Liver (tissue), 9 donors: Measurements from ENCODE around the gene ZER1. TPM values are rescaled to one million over a fixed set of nuclear protein-coding genes. Genes with fewer than 3 reads are reported as not detected.

Experiments
- DNase-seq: peaks from one replicate; pipeline ENCODE4 v3.0.0-alpha.2; 2017; ENCODE audit warnings: low spot score
- H3K27ac ChIP-seq, 2 donors: one replicate each; pipeline ENCODE4 v1.7.0; 2013; ENCODE audit warnings: inconsistent platforms in 2 of 2, low read length in 2 of 2, control low read depth in 1 of 2, low read depth in 1 of 2, mild to moderate bottlenecking in 1 of 2
- H3K27me3 ChIP-seq, 4 donors: one replicate each; pipeline versions ENCODE4 v1.6.1 to v1.7.0; 2013; ENCODE audit warnings: low read length in 3 of 4, inconsistent platforms in 1 of 4, mild to moderate bottlenecking in 1 of 4, moderate library complexity in 1 of 4; ENCODE audit not compliant: control insufficient read depth in 4 of 4, insufficient read depth in 4 of 4
- H3K36me3 ChIP-seq, 4 donors: one replicate each; pipeline versions ENCODE4 v1.6.1 to v1.7.0; 2013; ENCODE audit warnings: low read length in 3 of 4, mild to moderate bottlenecking in 3 of 4, low read depth in 1 of 4, moderate library complexity in 1 of 4; ENCODE audit not compliant: control insufficient read depth in 4 of 4, insufficient read depth in 3 of 4
- H3K4me1 ChIP-seq, 4 donors: one replicate each; pipeline versions ENCODE4 v1.6.1 to v1.7.0; 2013; ENCODE audit warnings: low read length in 3 of 4, mild to moderate bottlenecking in 3 of 4, moderate library complexity in 1 of 4; ENCODE audit not compliant: control insufficient read depth in 4 of 4, insufficient read depth in 4 of 4
- H3K4me3 ChIP-seq, 3 donors: one replicate each; pipeline versions ENCODE4 v1.6.1 to v1.7.0; 2013; ENCODE audit warnings: low read length in 3 of 3, control low read depth in 1 of 3, low read depth in 1 of 3, mild to moderate bottlenecking in 1 of 3
- H3K9ac ChIP-seq, 2 donors: one replicate each; pipeline ENCODE4 v1.7.0; 2013; ENCODE audit warnings: low read length in 2 of 2, mild to moderate bottlenecking in 2 of 2, moderate library complexity in 2 of 2, control low read depth in 1 of 2, low read depth in 1 of 2
- H3K9me3 ChIP-seq, 4 donors: one replicate each; pipeline versions ENCODE4 v1.6.1 to v1.7.0; 2013; ENCODE audit warnings: low read length in 3 of 4; ENCODE audit not compliant: control insufficient read depth in 4 of 4
- EGR1 ChIP-seq, 2 donors: IDR thresholded peaks; 2 replicates each; pipeline ENCODE4 v1.6.1; 2016 to 2018; ENCODE audit warnings: antibody characterized with exemption in 2 of 2, low read depth in 2 of 2
- FOXA1 ChIP-seq: IDR thresholded peaks from 2 replicates; pipeline ENCODE4 v1.6.1; 2016; ENCODE audit warnings: antibody characterized with exemption
- FOXA2 ChIP-seq: IDR thresholded peaks from 2 replicates; pipeline ENCODE4 v1.6.1; 2016; ENCODE audit warnings: antibody characterized with exemption
- GABPA ChIP-seq, 2 donors: IDR thresholded peaks in 1 of 2; conservative IDR thresholded peaks in 1 of 2; 2 replicates each; pipeline ENCODE4 v1.6.1; 2016; ENCODE audit warnings: antibody characterized with exemption in 2 of 2, mild to moderate bottlenecking in 1 of 2, moderate library complexity in 1 of 2
- HNF4A ChIP-seq, 2 donors: conservative IDR thresholded peaks; 2 replicates each; pipeline ENCODE4 v1.6.1; 2016; ENCODE audit warnings: antibody characterized with exemption in 2 of 2, mild to moderate bottlenecking in 2 of 2
- HNF4G ChIP-seq: IDR thresholded peaks from 2 replicates; pipeline ENCODE4 v1.6.1; 2016; ENCODE audit warnings: antibody characterized with exemption
- JUND ChIP-seq, 2 donors: IDR thresholded peaks; 2 replicates each; pipeline ENCODE4 v1.6.1; 2016; ENCODE audit warnings: antibody characterized with exemption in 2 of 2
- MAX ChIP-seq: IDR thresholded peaks from 2 replicates; pipeline ENCODE4 v1.6.1; 2016; ENCODE audit warnings: antibody characterized with exemption
- NR2F2 ChIP-seq: IDR thresholded peaks from 2 replicates; pipeline ENCODE4 v1.6.1; 2016; ENCODE audit warnings: antibody characterized with exemption
- RAD21 ChIP-seq, 2 donors: IDR thresholded peaks; 2 replicates each; pipeline ENCODE4 v1.6.1; 2016; ENCODE audit warnings: antibody characterized with exemption in 2 of 2, mild to moderate bottlenecking in 2 of 2
- REST ChIP-seq: IDR thresholded peaks from 2 replicates; pipeline ENCODE4 v1.6.1; 2016; ENCODE audit warnings: antibody characterized with exemption, mild to moderate bottlenecking
- RXRA ChIP-seq, 2 donors: IDR thresholded peaks; 2 replicates each; pipeline ENCODE4 v1.6.1; 2017 to 2018; ENCODE audit warnings: antibody characterized with exemption in 2 of 2, mild to moderate bottlenecking in 1 of 2
- SP1 ChIP-seq: IDR thresholded peaks from 2 replicates; pipeline ENCODE4 v1.6.1; 2018; ENCODE audit warnings: antibody characterized with exemption, mild to moderate bottlenecking
- TAF1 ChIP-seq: conservative IDR thresholded peaks from 2 replicates; pipeline ENCODE4 v1.6.1; 2016; ENCODE audit warnings: antibody characterized with exemption, mild to moderate bottlenecking
- YY1 ChIP-seq: IDR thresholded peaks from 2 replicates; pipeline ENCODE4 v1.6.1; 2016; ENCODE audit warnings: antibody characterized with exemption, mild to moderate bottlenecking
- ZBTB33 ChIP-seq: IDR thresholded peaks from 2 replicates; pipeline ENCODE4 v1.6.1; 2016; ENCODE audit warnings: antibody characterized with exemption
- WGBS: extraction: QIAGEN DNeasy Blood & Tissue Kit; methylation state at CpG from one replicate; pipeline ENCODE4 v1.1.7; 2013; 5-methylcytosine and 5-hydroxymethylcytosine counted together
- polyA plus RNA-seq, 2 donors: library from polyadenylated mRNA; stranded (reverse) in 1 of 2; unstranded in 1 of 2; fragments of 200-250 nt in 1 of 2; fragments of >200 nt in 1 of 2; fragmentation: Nextera tagmentation in 1 of 2; extraction: Ambion mirVana in 1 of 2; gene quantifications; one replicate each; pipeline versions ENCODE4 v1.2.1 to v1.2.3, GENCODE V29; 2013 to 2015
- total RNA-seq, 2 donors: library from RNA; depleted of rRNA; stranded (reverse); fragments of >200 nt; gene quantifications; one replicate each; pipeline ENCODE4 v1.2.3, GENCODE V29; 2014
- TF ChIP-seq, protein P1 (sequence below): IDR thresholded peaks from 2 replicates; pipeline ENCODE4 v1.6.1; 2016; ENCODE audit warnings: antibody characterized with exemption
- donor health status: healthy.
- donor health status: healthy.
- donor health status: healthy.
- donor health status: healthy.
- donor health status: healthy.

ZER1 gene
- total and polyA plus RNA-seq, 4 donors: 7.6 to 29.1 (median 15.8) TPM

GRCh38 chr9:128729302-128729701, 42.4 kb downstream of the ZER1 start (continued):
- TF ChIP-seq REST (no peak), SP1 (no peak)

GRCh38 chr9:128728298-128728697, 43.4 kb downstream of the ZER1 start:
- peaks cover 5 to 22% (median 13%) of the 10 kb centered on the region in 4 donors for H3K36me3 ChIP-seq
- H3K27ac ChIP-seq: no peak overlapping the region
- H3K9me3 ChIP-seq: no peaks in the 10 kb centered on the region
- no peak overlapping the region for H3K4me3 ChIP-seq
- H3K27me3 ChIP-seq: no peaks in the 10 kb centered on the region
- 81% methylated on average over 7 of the region's 7 CpGs for WGBS
- no peak for DNase-seq
- peaks cover 2 to 14% (median 11%) of the 10 kb centered on the region in 4 donors for H3K4me1 ChIP-seq
- H3K9ac ChIP-seq: no peak overlapping the region
- TF ChIP-seq FOXA2: no peak
- TF ChIP-seq GABPA (IDR thresholded peaks at IDR 0.05 in 1 of 2, conservative IDR thresholded peaks at IDR 0.05 in 1 of 2): no peak
- TF ChIP-seq ZBTB33: no peak

DNA sequence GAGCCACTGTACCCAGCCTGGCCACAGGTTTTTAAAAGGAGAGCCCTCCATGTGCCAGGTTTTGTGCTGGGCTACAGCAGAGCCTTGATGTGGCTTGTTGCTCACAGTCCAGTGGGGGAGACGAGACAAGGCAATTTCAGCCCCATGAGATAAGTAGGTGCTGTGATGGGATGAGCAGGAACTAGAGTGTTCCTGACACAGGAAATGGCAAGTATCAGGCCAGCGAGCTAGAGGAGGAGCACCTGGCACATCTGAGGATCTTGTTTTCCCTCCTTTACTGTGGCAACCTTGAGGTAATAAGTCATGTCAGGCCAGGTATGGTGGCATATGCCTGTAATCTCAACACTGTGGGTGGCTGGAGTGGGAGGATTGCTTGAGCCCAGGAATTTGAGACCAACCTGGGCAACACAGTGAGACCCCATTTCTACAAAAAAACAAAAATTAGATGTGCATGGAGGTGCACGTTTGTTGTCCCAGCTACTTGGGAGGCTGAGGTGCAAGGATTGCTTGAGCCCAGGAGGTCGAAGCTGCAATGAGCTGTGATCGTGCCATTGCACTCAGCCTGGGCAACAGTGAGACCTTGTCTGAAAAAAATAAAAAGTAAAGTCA, 44.0 kb downstream of the ZER1 start:
- 92% methylated on average over 5 of the region's 5 CpGs for WGBS
- Histone ChIP-seq H3K9me3 (no peaks in the 10 kb centered on the region), H3K36me3 (peaks cover 3 to 20% (median 12%) of the 10 kb centered on the region in 4 donors), H3K27ac (no peak overlapping the region), H3K9ac (no peak overlapping the region), H3K27me3 (no peaks in the 10 kb centered on the region), H3K4me3 (no peak overlapping the region), H3K4me1 (peaks cover 4 to 19% (median 13%) of the 10 kb centered on the region in 4 donors)
- DNase-seq: no peak
- TF ChIP-seq FOXA2 (no peak), MAX (no peak), GABPA (IDR thresholded peaks at IDR 0.05 in 1 of 2, conservative IDR thresholded peaks at IDR 0.05 in 1 of 2) (no peak), HNF4G (no peak), RAD21 (IDR thresholded peaks at IDR 0.05) (no peak), NR2F2 (no peak), HNF4A (conservative IDR thresholded peaks at IDR 0.05) (no peak), ZBTB33 (no peak), JUND (IDR thresholded peaks at IDR 0.05) (no peak), FOXA1 (no peak), TAF1 (no peak), SP1 (no peak), REST (no peak), EGR1 (IDR thresholded peaks at IDR 0.05; ENCODE audit: low read depth in 2 of 2) (no peak), YY1 (no peak), RXRA (IDR thresholded peaks at IDR 0.05) (no peak)
- TF ChIP-seq, protein P1, sequence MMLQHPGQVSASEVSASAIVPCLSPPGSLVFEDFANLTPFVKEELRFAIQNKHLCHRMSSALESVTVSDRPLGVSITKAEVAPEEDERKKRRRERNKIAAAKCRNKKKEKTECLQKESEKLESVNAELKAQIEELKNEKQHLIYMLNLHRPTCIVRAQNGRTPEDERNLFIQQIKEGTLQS: no peak
